Fibroblast of skin of back (primary cell): ENCODE data around the gene PFDN1.

Source experiments
- DNase-seq: peaks from one replicate; pipeline ENCODE4 v3.0.0-alpha.2; 2013

The PFDN1 gene

GRCh38 chr5:140236891-140237598, 65.9 kb downstream of the PFDN1 start:
- no peak for DNase-seq

GRCh38 chr5:140235791-140236551, 66.9 kb downstream of the PFDN1 start:
- no peak for DNase-seq

GRCh38 chr5:140234377-140234989, 68.4 kb downstream of the PFDN1 start:
- DNase-seq, result no peak

- DNase-seq, result no peak
Measured at GRCh38 chr5:140232731-140233130, 70.2 kb downstream of the PFDN1 start.

GRCh38 chr5:140230373-140230772, 72.5 kb downstream of the PFDN1 start:
- no peak for DNase-seq

- no peak for DNase-seq
Measured at GRCh38 chr5:140228364-140228837, 74.5 kb downstream of the PFDN1 start.

- no peak for DNase-seq
Measured at GRCh38 chr5:140227046-140227445, 75.9 kb downstream of the PFDN1 start.

- DNase-seq, result no peak
Measured at GRCh38 chr5:140225396-140225795, 77.5 kb downstream of the PFDN1 start.

- DNase-seq, result peak; percentile 27
Measured at GRCh38 chr5:140224658-140225057, 78.2 kb downstream of the PFDN1 start.

- DNase-seq, result peak; percentile 34
Measured at GRCh38 chr5:140223567-140223966, 79.3 kb downstream of the PFDN1 start.

- DNase-seq, result no peak
Measured at GRCh38 chr5:140222416-140222815, 80.5 kb downstream of the PFDN1 start.

GRCh38 chr5:140221697-140222223, 81.1 kb downstream of the PFDN1 start:
- peak; percentile 89 for DNase-seq

- peak; percentile 33 for DNase-seq
Measured at GRCh38 chr5:140220698-140221064, 82.2 kb downstream of the PFDN1 start.

GRCh38 chr5:140220032-140220697, 82.7 kb downstream of the PFDN1 start:
- DNase-seq, result peak; percentile 69

GRCh38 chr5:140219068-140219991, 83.6 kb downstream of the PFDN1 start:
- no peak for DNase-seq

- DNase-seq, result no peak
Measured at GRCh38 chr5:140217299-140218026, 85.4 kb downstream of the PFDN1 start.

- no peak for DNase-seq
Measured at GRCh38 chr5:140216478-140217074, 86.3 kb downstream of the PFDN1 start.

GRCh38 chr5:140215276-140215675, 87.6 kb downstream of the PFDN1 start:
- DNase-seq, result no peak

- peak; percentile 50 for DNase-seq
Measured at GRCh38 chr5:140214831-140215230, 88.1 kb downstream of the PFDN1 start.

GRCh38 chr5:140213370-140213983, 89.4 kb downstream of the PFDN1 start:
- DNase-seq, result no peak
